Left cardiac atrium (tissue), 2 donors: Measurements from ENCODE around the gene CHMP4B. TPM values are rescaled to one million over a fixed set of nuclear protein-coding genes. Genes with fewer than 3 reads are reported as not detected.

ENCODE experiments used
- total RNA-seq, 2 donors: library from RNA; stranded (reverse); fragmentation: NEBNext Ultra II Directional; extraction: Animal tissue kit (Norgen Biotek cat#: 25700); gene quantifications; one replicate each; pipeline ENCODE4 v1.2.1, GENCODE V29; 2021
- donor health status: DM: no; HTN: yes; CAD: no; lungs with severe emphysema.
- donor health status: DM: yes; HTN: yes; CAD: no.

The CHMP4B gene
- total RNA-seq, 2 donors from 2014 or later, result 82.2 to 97.7 TPM

Other genes starting within 250 kb of the CHMP4B start
- under 1 TPM in 1 of 2 donors, not detected in 1; 0.29 TPM for gene C20orf144, start 149.0 kb upstream of the CHMP4B start, total RNA-seq
- gene ACTL10, start 144.4 kb upstream of the CHMP4B start, total RNA-seq, result under 1 TPM; 0.47 to 0.81 TPM
- 10 to 100 TPM; 47.4 to 59.9 TPM for gene NECAB3, start 136.9 kb upstream of the CHMP4B start, total RNA-seq
- gene E2F1, start 125.0 kb upstream of the CHMP4B start, total RNA-seq, result 1 to 10 TPM; 1.6 to 3.7 TPM
- 10 to 100 TPM in 1 of 2 donors, 1 to 10 TPM in 1; 6.7 to 12.6 TPM for gene PXMP4, start 91.0 kb upstream of the CHMP4B start, total RNA-seq
- 1 to 10 TPM; 1.1 to 2.0 TPM for gene ZNF341, start 79.4 kb upstream of the CHMP4B start, total RNA-seq
- 100 to 1,000 TPM in 1 of 2 donors, 10 to 100 TPM in 1; 97.3 to 102 TPM for gene RALY, start 182.6 kb downstream of the CHMP4B start, total RNA-seq